ENCODE results near the gene STON2.
"Not testable (repeated sequence)": the region's sequence is repeated elsewhere in the genome, so short reads cannot be mapped to it uniquely, and the experiment has no call there.

Gene STON2

DNA sequence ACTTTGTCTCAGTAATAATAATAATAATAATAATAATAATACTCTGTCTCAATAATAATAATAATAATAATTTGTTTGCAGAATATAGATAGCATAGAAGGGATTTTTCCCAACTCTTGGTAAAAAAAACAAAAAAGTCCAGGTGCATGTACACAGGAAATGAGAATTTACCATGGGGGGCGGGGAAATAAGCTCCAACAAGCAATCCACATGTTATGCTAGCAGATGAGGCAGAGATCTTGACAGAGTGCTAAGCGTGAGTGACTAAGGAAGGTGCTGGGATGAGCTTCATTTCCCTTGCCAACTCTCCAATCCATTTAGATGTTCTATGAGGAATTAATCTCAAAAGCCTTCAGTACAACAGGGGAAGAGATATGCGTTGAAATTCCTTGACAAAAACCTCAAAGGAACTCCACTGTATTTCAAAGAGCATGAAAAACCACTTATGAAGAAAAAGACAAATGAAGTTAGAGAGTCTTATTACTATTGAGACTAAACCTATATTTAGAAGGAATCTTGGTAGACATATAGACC, 134.4 kb downstream of the STON2 start:
- no peak for DNase-seq (ENCODE audit: low spot score)

GRCh38 chr14:81264671-81265070, 135.5 kb downstream of the STON2 start:
- no peak for DNase-seq (ENCODE audit: low spot score)

- DNase-seq (ENCODE audit: low spot score) = no peak
These were observed 136.2 kb downstream of the STON2 start for GRCh38 chr14:81263777-81264410.

GRCh38 chr14:81261176-81261575, 138.9 kb downstream of the STON2 start:
- no peak for DNase-seq (ENCODE audit: low spot score)

- no peak for DNase-seq (ENCODE audit: low spot score)
These were observed 139.4 kb downstream of the STON2 start for GRCh38 chr14:81260732-81261131.

GRCh38 chr14:81256289-81256960, 143.7 kb downstream of the STON2 start:
- no peak for DNase-seq (ENCODE audit: low spot score)

DNA sequence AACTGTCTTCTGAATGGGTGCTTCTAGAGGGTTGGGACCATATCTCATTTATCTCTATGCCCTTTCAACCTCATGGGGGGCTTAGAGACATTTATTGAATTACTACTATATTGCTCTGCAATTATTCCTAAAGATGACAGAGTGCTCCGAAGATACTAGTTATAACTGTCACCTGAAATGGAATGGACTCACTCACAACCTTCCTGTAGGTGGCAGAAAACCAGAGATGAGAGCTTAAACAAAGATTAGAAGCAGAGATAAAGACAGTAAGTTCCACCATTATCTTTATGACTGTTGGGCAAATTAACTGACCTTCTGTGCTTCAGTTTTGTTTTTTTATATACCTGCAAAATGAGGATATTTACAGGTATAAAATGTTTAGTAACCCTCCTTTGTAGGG, 147.8 kb downstream of the STON2 start:
- no peak for DNase-seq (ENCODE audit: low spot score)

GRCh38 chr14:81247271-81247766, 152.8 kb downstream of the STON2 start:
- no peak for DNase-seq (ENCODE audit: low spot score)

DNA sequence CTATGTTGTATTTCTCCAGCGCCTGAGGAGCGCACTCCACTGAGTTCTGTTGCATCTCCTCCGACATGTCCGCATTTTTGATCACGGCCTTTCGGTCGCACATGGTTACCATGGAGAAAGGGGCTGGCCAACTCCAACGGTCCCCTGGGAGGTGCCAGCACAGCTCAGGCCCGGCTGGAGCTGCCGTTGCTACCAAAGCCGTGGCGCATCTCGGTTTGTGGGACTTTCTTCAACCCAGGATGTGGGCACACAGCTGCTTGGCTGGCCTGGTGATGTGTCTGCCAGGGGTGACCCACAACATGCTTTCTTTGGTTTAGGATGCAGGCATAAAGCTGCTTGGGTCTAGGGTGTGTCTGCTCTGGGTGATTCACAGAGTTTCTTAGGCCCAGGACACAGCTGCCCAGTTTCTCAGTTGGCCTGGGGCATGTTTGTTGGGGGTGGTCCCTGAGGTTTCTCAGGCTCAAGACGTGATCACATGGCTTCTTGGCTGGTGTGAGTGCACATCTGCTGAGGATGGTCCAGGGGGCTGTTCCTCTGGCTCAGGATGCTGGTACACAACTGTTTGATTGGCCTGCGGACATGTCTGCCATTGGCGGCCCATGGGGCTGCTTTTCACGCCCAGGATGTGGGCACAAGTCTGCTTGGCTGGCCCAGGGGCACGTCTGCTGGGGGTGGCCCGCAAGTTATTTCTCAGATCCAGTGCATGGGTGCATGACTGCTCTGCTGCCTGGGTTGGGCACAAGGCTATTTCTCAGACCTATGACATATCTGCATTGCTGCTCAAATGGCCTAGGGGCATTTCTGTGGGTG, 153.5 kb downstream of the STON2 start:
- DNase-seq (ENCODE audit: low spot score) = no peak

DNA sequence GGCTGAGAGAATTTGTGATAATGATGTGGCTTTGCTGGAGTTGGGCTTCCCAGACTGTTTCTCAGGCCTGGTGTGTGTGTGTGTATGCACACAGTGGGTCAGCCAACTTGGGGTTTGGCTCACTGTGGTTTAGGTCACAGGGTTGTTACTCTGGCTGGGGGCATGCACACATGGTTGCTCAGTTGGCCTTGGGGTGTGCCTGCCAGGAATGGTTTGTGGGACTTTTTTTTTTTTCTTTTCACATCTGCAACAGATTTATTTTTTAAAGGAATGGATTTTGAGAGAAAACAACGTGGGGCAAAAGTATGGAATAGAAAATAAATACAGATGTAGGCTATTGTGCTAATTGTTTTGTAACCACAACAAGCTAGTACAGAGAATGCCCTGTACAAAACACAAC, 154.4 kb downstream of the STON2 start:
- no peak for DNase-seq (ENCODE audit: low spot score)

DNA sequence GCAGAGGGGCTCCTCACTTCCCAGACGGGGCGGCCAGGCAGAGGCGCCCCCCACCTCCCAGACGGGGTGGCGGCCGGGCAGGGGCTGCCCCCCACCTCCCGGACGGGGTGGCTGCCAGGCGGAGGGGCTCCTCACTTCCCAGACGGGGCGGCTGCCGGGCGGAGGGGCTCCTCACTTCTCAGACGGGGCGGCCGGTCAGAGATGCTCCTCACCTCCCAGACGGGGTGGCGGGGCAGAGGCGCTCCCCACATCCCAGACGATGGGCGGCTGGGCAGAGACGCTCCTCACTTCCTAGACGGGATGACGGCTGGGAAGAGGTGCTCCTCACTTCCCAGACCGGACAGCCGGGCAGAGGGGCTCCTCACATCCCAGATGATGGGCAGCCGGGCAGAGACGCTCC, 155.7 kb downstream of the STON2 start:
- DNase-seq (ENCODE audit: low spot score) = not testable (repeated sequence)

DNA sequence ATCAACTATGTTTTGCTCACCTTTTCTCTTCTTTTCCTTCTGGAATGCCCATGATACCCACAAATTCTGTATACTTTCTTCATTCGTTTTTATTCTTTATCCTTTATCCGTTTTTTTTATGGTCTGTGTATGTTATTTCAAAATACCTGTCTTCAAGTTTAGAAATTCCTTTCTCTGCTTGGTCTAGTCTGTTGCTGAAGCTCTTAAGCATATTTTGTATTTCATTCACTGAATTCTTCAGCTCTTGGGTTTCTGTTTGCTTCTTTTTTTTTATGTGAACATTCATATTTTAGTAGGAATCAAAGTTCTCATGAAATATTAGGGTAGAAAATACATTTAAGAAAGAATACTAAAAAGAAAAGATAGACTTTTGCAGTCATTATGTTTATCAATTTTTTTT, 156.6 kb downstream of the STON2 start:
- DNase-seq (ENCODE audit: low spot score) = no peak

DNA sequence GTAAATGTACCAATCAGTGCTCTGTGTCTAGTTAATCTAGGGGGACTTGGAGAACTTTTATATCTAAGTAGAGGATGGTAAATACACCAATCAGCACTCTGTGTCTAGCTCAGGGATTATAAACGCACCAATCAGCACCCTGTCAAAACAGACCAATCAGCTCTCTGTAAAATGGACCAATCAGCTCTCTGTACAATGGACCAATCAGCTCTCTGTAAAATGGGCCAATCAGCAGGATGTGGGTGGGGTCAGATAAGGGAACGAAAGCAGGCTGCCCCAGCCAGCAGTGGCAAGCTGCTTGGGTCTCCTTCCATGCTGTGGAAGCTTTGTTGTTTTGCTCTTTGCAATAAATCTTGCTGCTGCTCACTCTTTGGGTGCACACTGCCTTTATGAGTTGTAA, 163.3 kb downstream of the STON2 start:
- DNase-seq (ENCODE audit: low spot score) = not testable (repeated sequence)

GRCh38 chr14:81236138-81236537, 164.0 kb downstream of the STON2 start:
- no peak for DNase-seq (ENCODE audit: low spot score)

DNA sequence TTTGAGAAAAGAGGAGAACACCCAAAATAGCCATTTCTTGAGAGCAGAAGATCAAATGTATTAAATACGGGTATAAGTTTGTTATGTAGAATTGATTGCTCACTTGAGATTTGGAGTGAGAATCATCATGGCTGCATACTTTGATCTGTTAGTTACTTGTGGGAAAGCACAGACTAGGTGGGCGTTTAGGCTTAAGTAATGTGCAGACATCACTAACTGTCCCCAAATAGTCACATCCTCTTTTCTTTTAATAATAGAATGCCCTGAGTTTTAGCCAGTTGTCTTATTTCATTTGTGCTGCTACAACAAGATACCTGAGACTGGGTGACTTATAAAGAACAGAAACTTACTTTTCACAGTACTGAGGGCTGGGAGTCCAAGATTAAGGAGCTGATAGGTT, 165.0 kb downstream of the STON2 start:
- DNase-seq (ENCODE audit: low spot score) = no peak

DNA sequence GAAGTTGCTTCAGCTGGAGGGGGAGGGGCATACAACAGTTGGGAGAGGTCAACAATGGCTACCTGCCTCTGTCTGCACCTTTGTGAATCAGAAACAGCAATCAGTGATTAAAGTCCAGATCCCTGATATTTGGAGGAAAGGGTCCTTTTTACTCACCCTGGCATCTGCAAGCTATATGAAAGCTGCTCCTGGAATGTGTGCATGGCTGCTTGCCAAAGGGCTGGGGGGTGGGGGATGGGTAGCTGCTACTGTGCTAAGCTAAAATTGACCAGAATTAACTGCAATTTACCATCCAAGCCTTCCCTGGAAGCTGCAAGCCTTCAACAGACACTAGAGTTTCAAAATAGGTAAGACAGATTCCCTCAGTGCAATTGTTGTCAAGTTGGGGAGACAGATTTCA, 165.8 kb downstream of the STON2 start:
- no peak for DNase-seq (ENCODE audit: low spot score)

DNA sequence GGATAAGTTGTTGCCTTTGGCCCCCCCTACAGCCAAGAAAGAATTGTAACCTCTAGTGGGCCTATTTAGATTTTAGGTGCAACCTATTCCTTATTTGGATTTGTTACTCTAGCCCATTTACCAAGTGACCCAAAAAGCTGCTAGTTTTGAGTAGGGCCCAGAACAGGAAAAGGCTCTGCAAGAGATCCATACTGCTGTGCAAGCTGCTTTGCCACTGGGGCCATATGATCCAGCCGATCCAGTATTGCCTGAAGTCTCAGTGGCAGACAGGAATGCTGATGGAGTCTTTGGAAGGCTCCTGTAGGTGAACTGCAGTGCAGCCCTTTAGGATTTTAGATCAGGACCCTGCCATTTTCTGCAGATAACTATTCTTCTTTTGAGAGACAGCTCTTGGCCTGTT, 166.5 kb downstream of the STON2 start:
- no peak for DNase-seq (ENCODE audit: low spot score)

DNA sequence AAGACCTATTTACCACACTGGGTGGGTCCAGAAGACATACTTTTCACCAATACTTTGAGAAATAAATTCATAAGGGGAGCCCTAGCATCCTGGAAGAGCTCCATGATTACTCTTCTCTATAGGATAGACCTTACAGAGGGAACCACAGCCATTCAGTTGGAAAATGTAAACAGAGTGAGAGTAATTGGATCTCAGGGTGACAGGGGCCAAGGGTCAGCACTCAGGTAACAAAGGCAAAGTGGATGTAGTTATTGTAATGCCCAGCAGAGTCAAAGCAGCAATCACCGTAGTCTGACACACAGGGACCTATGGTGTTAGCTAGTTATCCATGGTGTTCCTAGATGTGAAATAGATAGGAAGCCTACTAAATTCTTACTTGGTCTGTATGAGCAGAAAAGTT, 168.6 kb downstream of the STON2 start:
- no peak for DNase-seq (ENCODE audit: low spot score)

GRCh38 chr14:81224222-81224621, 175.9 kb downstream of the STON2 start:
- DNase-seq (ENCODE audit: low spot score) = no peak

GRCh38 chr14:81223788-81224187, 176.3 kb downstream of the STON2 start:
- DNase-seq (ENCODE audit: low spot score) = not testable (repeated sequence)

DNA sequence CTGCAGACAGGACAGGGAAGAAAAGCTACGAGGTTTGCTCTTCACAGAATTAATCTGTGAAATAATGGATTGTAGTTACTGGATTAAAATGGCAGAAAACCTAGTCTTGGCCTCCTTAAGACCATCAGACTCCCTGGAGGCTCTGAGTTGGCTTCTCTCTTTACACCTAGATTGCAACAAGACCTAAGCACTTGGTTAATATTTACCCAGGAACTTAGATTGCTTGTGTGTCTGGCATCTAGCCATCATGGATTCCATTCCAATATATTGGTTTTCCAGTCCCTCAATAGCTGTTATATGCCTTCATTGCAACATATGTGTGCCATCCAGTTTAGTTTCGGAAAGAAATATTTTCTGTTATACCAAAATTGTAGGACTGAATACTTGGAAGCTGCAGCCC, 177.4 kb downstream of the STON2 start:
- no peak for DNase-seq (ENCODE audit: low spot score)

DNA sequence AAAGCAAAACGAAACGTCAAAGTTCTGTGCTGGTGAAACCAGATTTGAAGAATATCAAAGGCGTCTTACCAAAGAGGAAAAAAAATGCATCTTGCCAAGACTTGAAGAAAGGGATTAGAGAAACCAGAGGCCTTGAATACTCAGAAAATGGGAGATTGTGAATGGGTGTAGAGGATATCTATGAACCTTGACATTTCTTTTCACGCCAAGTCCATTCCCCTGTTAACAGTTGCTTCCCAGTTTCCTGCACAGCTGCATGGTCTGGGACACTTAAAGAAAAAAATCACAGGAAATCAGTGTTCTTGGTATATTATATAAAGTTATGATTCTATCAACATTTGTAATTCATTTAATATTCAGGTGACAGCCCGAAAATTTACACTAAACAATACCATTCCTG, 178.0 kb downstream of the STON2 start:
- DNase-seq (ENCODE audit: low spot score) = no peak

- no peak for DNase-seq (ENCODE audit: low spot score)
These were observed 178.5 kb downstream of the STON2 start for GRCh38 chr14:81221579-81222102.
